HepG2 (cell line): ENCODE data around the gene SSNA1. TPM values are rescaled to one million over a fixed set of nuclear protein-coding genes. Genes with fewer than 3 reads are reported as not detected.
A peak's percentile ranks its signal among the peaks of the same experiment; 100 is the strongest.

ENCODE experiments used
- AKAP8 ChIP-seq: sonication (generic); formaldehyde crosslinking; IDR thresholded peaks from 2 replicates; pipeline ENCODE4 v1.5.1; 2020; ENCODE audit warnings: mild to moderate bottlenecking, missing genetic modification reagents
- CCDC6 ChIP-seq: sonication (generic); formaldehyde crosslinking; IDR thresholded peaks from 2 replicates; pipeline ENCODE4 v1.8.1; 2022; ENCODE audit warnings: mild to moderate bottlenecking, missing genetic modification reagents, moderate library complexity
- GMEB1 ChIP-seq: sonication (generic); formaldehyde crosslinking; IDR thresholded peaks from 2 replicates; pipeline ENCODE4 v1.5.1; 2020; ENCODE audit warnings: missing genetic modification reagents, mild to moderate bottlenecking, borderline replicate concordance
- HMG20B ChIP-seq: conservative IDR thresholded peaks from 2 replicates; pipeline ENCODE4 v1.6.1; 2016; ENCODE audit warnings: missing genetic modification reagents, missing compliant biosample characterization
- HNRNPLL ChIP-seq: fragments of 200-400 bp; formaldehyde crosslinking; IDR thresholded peaks from 2 replicates; pipeline ENCODE4 v1.6.1; 2017; ENCODE audit warnings: mild to moderate bottlenecking, low read depth, low read length; ENCODE audit not compliant: poor library complexity, severe bottlenecking
- LBX2 ChIP-seq: sonication (generic); formaldehyde crosslinking; IDR thresholded peaks from 2 replicates; pipeline ENCODE4 v1.5.0; 2020; ENCODE audit warnings: missing genetic modification reagents, mild to moderate bottlenecking, borderline replicate concordance
- PAX8 ChIP-seq: sonication (generic); formaldehyde crosslinking; IDR thresholded peaks from 2 replicates; pipeline ENCODE4 v1.8.0; 2022; ENCODE audit warnings: mild to moderate bottlenecking, missing genetic modification reagents, borderline replicate concordance
- SMAD1 ChIP-seq: sonication (generic); formaldehyde crosslinking; IDR thresholded peaks from 2 replicates; pipeline ENCODE4 v1.4.0; 2020; ENCODE audit warnings: missing genetic modification reagents, low read depth, mild to moderate bottlenecking, borderline replicate concordance
- SMYD3 ChIP-seq: sonication (generic); formaldehyde crosslinking; IDR thresholded peaks from 2 replicates; pipeline ENCODE4 v1.8.1; 2023; ENCODE audit warnings: mild to moderate bottlenecking, missing genetic modification reagents
- TRIM22 ChIP-seq: fragments of 450-650 bp; IDR thresholded peaks from 2 replicates; pipeline ENCODE4 v1.6.1; 2017
- ZBED4 ChIP-seq: sonication (generic); formaldehyde crosslinking; IDR thresholded peaks from 2 replicates; pipeline ENCODE4 v1.4.0; 2020; ENCODE audit warnings: missing genetic modification reagents, borderline replicate concordance
- ZFP1 ChIP-seq: IDR thresholded peaks from 2 replicates; pipeline ENCODE4 v1.6.1; 2016
- ZNF234 ChIP-seq: sonication (generic); formaldehyde crosslinking; conservative IDR thresholded peaks from 2 replicates; pipeline ENCODE4 v1.5.1; 2020; ENCODE audit warnings: mild to moderate bottlenecking, missing genetic modification reagents
- ZNF337 ChIP-seq: sonication (generic); formaldehyde crosslinking; IDR thresholded peaks from 2 replicates; pipeline ENCODE4 v1.5.1; 2020; ENCODE audit warnings: missing genetic modification reagents, low read depth, mild to moderate bottlenecking, borderline replicate concordance
- ZNF512B ChIP-seq: sonication (generic); formaldehyde crosslinking; IDR thresholded peaks from 2 replicates; pipeline ENCODE4 v1.5.1; 2020; ENCODE audit warnings: missing genetic modification reagents, mild to moderate bottlenecking, borderline replicate concordance
- ZNF704 ChIP-seq: sonication (generic); formaldehyde crosslinking; IDR thresholded peaks from 2 replicates; pipeline ENCODE4 v1.8.1; 2023; ENCODE audit warnings: mild to moderate bottlenecking, inconsistent platforms, moderate library complexity, missing genetic modification reagents, borderline replicate concordance
- ZNF749 ChIP-seq: sonication (generic); formaldehyde crosslinking; IDR thresholded peaks from 2 replicates; pipeline ENCODE4 v1.8.0; 2022; ENCODE audit warnings: mild to moderate bottlenecking, missing genetic modification reagents, moderate library complexity, borderline replicate concordance
- polyA plus RNA-seq, 8 experiments: library from polyadenylated mRNA; depleted of rRNA in 3 of 8; stranded (reverse) in 7 of 8; unstranded in 1 of 8; fragments of >200 nt; fragmentation: Illumina TruSeq in 4 of 8; extraction: Trizol in 4 of 8; gene quantifications; 2 replicates each; pipeline versions ENCODE4 v1.2.1 to v1.2.3, GENCODE V29; 2011 to 2016; ENCODE audit warnings: low read depth in 4 of 8, missing spikeins in 1 of 8, mixed read lengths in 1 of 8; ENCODE audit not compliant: insufficient read depth in 1 of 8
- total RNA-seq, 5 experiments: library from RNA; depleted of rRNA; stranded (reverse); fragments of >200 nt; fragmentation: Illumina TruSeq; extraction: Trizol; gene quantifications; 2 replicates each; pipeline ENCODE4 v1.2.3, GENCODE V29; 2016; ENCODE audit warnings: low read depth in 1 of 5

The SSNA1 gene
- total and polyA plus RNA-seq, 2 of the 13 experiments (the other 11 are each of a cell fraction or from before 2014, with no cell fraction given) = 35.9 to 49.4 TPM

- TF ChIP-seq GMEB1 (CRISPR knock-in tag) (no peak), LBX2 (CRISPR knock-in tag) (no peak), PAX8 (CRISPR knock-in tag) (no peak), ZNF512B (CRISPR knock-in tag) (no peak), HMG20B (no peak), AKAP8 (CRISPR knock-in tag) (no peak), ZBED4 (CRISPR knock-in tag) (no peak), SMAD1 (no peak), CCDC6 (CRISPR knock-in tag) (no peak), ZNF749 (CRISPR knock-in tag) (peak; percentile 51; the same call in 1 of the 2 replicates), ZFP1 (CRISPR knock-in tag) (no peak), ZNF337 (CRISPR knock-in tag) (no peak), ZNF704 (CRISPR knock-in tag) (no peak), TRIM22 (no peak), SMYD3 (CRISPR knock-in tag) (no peak), ZNF234 (CRISPR knock-in tag) (no peak), HNRNPLL (peak; percentile 31)
These were observed 30.3 kb downstream of the SSNA1 start (continued) for GRCh38 chr9:137218754-137219271.
